ENCODE data around the gene CAMTA1.

- TF ChIP-seq BHLHE40 (IDR thresholded peaks at IDR 0.05; ENCODE audit: borderline replicate concordance) (no peak), CTBP1 (IDR thresholded peaks at IDR 0.05; ENCODE audit: borderline replicate concordance) (no peak), TARDBP (IDR thresholded peaks at IDR 0.05) (no peak), ELF4 (IDR thresholded peaks at IDR 0.05) (no peak), SP1 (IDR thresholded peaks at IDR 0.05) (no peak), FOXK2 (IDR thresholded peaks at IDR 0.05) (no peak), SUZ12 (IDR thresholded peaks at IDR 0.05) (no peak), FOXM1 (IDR thresholded peaks at IDR 0.05; ENCODE audit: borderline replicate concordance) (no peak), HDGF (IDR thresholded peaks at IDR 0.05; ENCODE audit: borderline replicate concordance) (no peak), FOXA1 (IDR thresholded peaks at IDR 0.05) (no peak), ZNF384 (IDR thresholded peaks at IDR 0.05) (no peak)
- TF ChIP-seq, protein P1, sequence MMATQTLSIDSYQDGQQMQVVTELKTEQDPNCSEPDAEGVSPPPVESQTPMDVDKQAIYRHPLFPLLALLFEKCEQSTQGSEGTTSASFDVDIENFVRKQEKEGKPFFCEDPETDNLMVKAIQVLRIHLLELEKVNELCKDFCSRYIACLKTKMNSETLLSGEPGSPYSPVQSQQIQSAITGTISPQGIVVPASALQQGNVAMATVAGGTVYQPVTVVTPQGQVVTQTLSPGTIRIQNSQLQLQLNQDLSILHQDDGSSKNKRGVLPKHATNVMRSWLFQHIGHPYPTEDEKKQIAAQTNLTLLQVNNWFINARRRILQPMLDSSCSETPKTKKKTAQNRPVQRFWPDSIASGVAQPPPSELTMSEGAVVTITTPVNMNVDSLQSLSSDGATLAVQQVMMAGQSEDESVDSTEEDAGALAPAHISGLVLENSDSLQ (IDR thresholded peaks at IDR 0.05): no peak
Observed at GRCh38 chr1:7684132-7684531, 898.9 kb downstream of the CAMTA1 start.
